GM04504 (cell line): ENCODE measurements around the gene CYFIP1.

Experiments used
- DNase-seq: peaks from one replicate; pipeline ENCODE4 v3.0.0-alpha.2; 2012; ENCODE audit warnings: low read depth

The CYFIP1 gene

GRCh38 chr15:22889146-22889818, 90.9 kb downstream of the CYFIP1 start:
- no peak for DNase-seq

GRCh38 chr15:22888120-22888859, 91.9 kb downstream of the CYFIP1 start:
- DNase-seq, result peak; percentile 85

GRCh38 chr15:22887157-22887951, 92.8 kb downstream of the CYFIP1 start:
- DNase-seq, result peak; percentile 73

GRCh38 chr15:22885120-22885519, 95.0 kb downstream of the CYFIP1 start:
- DNase-seq, result no peak

DNA sequence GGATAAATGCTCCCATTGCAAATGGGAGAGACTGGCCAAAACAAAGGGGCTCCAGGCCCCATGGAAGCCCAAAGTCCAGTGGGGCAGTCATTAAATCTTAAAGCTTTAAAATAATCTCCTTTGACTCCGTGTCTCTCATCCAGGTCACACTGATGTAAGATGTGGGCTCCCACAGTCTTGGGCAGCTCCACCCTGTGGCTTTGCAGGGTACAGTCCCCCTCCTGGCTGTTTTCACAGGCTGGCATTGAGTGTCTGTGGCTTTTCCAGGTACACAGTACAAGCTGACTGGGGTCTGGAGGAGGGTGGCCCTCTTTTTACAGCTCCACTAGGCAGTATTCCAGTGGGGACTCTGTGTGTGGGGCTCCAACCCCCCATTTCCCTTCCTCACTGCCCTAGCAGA, 95.8 kb downstream of the CYFIP1 start:
- DNase-seq, result no peak

DNA sequence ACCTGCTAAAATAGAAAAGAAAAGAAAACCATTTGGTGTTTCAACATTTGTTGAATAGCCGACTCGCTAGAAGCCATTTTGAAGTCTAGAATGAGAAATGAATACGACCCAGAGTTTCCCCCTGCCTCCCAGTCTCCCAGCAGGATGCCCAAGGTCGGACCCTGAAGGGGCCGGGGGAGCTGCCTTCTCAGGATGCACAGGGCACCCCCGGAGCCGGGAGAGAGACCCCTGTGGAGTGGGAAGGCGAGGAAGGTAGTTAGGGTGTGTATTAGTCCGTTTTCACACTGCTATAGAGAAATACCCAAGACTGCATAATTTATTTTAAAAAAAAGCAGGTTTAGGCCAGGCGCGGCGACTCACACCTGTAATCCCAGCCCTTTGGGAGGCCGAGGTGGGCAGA, 97.0 kb downstream of the CYFIP1 start:
- DNase-seq, result no peak

- DNase-seq, result no peak
Observed at GRCh38 chr15:22881739-22882440, 98.3 kb downstream of the CYFIP1 start.

DNA sequence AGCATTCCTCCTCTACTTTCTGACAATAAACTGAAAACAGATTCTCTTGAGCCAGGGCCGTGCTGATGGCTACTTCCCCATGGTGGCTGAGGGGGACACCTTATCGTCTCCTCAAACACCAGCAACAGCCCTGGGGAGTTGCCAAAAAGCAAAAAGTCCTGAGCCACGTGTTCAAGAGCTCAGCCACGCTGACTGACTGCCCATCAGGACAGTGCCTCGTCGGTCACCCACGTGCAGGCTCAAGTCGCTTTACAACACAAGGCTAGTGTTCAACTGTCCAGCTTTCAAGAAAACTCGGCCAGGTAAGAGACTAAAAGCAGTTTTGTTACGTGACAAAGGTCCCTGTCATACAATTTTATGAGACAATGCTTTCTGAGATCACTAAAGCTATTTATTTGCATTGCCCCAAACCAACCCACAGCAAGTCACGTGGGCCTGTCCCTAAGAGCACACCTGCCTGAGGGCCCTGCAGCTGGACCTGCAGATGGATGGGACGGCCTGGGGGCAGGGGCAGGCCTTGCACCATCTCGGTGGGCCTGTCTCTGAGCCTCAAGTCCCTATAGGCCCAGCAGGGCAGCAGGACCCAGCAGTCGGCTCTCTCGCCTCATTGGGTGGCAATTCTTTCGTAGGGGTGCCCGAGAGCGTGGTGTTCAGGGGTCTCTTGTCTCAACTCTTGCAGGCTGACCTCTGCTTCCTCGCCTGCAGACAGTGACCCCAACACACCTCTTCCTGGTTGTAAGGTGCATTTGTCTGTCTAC, 99.0 kb downstream of the CYFIP1 start:
- DNase-seq, result no peak

DNA sequence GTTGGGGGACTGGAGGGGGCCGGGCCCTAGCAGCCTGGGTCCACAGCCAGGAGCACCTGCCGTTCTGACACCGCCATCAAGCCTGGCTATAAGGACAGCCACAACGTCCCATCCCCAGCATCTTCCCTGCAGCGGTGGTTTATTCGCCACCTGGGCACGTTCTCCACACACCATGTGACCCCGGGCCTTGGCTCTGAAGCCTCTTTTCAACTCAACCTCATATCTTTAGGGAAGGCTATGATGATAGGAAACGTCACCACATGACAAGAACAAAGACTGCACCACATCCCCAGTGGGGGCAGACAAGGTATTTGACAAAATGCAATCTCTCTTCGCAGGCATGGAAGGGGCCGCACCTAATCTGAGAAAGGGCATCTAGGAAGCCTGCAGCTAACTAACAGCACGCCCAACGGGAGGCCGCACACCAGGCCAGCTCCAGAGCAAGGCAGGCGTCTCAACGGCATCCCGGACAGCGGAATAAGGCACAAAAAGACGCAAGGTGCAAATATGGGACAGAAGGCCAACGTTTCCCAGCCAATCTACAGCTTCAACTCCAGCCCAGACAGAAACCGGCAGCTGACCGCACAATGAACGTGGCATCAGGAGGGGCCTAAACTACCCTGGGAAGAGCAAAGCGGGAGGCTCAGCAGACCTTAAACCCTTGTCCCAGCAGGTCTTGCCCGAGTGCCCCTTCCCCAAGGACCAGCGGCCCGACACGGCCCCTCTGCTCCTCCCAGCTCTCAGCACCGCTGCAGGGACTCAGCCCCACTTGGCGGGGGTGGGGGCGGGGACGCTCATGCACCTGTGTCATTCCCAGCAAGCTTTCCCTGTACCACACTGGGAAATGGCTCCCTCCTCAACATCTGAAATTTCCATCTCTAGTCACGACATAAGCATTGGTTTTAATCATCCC, 99.8 kb downstream of the CYFIP1 start:
- DNase-seq, result no peak

DNA sequence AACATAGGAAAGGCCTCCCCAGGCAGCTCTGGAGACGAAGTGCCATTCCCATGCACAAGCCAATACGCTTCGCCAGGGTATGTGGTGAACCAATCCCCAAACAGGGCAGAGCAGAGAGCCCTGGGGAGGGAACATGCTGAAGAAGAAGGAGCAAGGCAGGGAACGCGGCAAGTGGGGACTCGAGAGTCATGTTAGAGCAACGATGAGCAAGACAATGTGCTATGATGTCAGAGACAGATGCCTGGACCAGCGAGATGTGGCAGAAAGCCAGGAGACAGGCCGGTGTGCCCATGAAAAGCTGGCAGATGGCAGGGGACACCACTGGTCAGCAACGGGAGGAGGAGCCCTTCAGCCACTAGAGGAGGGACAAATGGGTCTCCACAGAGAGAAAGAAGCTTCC, 102.1 kb downstream of the CYFIP1 start:
- DNase-seq, result no peak

DNA sequence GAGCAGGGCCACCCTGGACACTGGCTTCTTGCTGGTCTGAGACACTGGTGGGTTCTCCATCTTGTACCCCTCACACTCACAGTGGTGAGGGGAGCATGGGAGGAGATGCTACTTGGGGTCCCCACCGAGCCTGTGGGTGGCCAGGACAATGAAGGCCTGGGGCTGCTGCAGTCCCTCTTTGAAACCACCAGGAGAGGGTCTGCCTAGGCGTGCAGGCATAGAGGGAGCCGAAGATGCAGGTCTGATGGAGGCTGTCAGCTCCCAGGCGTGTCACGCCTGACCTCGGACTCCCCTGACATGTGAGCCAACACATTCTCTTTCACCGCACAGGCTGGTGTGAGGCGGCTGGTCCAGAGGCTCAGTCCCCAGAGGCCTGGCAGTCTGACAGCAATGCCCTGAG, 102.6 kb downstream of the CYFIP1 start:
- DNase-seq, result no peak

- DNase-seq, result no peak
Observed at GRCh38 chr15:22877117-22877516, 103.1 kb downstream of the CYFIP1 start.

GRCh38 chr15:22874966-22875365, 105.2 kb downstream of the CYFIP1 start:
- DNase-seq, result no peak

DNA sequence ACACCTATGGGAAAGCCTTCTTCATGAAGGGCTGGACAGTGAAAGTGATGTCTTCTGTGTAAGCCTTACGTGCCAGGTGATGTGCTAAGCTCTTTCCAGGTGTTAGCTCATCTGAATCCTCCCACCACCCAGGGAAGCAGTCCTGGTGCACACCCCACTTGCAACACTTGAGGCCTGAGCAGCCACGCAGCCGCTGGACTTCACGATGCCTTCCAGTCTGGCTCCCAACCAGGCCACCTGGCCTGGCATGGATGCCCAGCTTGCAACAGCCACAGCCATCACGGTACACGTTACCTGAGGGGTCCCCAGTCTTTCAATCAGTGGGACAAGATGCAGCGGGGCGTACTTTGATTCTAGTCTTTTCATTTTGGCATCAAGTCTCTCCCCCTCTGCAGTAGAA, 105.9 kb downstream of the CYFIP1 start:
- DNase-seq, result no peak

DNA sequence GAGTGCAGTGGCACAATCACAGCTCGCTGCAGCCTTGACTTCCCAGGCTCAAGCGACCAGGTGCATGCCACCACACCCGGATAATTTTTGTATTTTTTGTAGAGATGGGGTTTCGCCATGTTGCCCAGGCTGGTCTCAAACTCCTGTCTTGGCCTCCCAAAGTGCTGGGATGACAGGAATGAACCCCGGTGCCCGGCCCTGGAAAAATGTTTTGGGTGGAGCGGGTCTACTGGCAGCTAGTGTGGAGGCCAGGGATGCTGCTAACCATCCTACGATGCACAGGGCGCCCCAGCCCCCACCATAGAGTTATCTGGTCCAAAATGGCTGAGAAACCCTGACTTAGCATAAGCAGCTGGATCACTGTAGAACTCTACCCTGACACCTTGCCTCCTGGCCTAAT, 106.3 kb downstream of the CYFIP1 start:
- no peak for DNase-seq

DNA sequence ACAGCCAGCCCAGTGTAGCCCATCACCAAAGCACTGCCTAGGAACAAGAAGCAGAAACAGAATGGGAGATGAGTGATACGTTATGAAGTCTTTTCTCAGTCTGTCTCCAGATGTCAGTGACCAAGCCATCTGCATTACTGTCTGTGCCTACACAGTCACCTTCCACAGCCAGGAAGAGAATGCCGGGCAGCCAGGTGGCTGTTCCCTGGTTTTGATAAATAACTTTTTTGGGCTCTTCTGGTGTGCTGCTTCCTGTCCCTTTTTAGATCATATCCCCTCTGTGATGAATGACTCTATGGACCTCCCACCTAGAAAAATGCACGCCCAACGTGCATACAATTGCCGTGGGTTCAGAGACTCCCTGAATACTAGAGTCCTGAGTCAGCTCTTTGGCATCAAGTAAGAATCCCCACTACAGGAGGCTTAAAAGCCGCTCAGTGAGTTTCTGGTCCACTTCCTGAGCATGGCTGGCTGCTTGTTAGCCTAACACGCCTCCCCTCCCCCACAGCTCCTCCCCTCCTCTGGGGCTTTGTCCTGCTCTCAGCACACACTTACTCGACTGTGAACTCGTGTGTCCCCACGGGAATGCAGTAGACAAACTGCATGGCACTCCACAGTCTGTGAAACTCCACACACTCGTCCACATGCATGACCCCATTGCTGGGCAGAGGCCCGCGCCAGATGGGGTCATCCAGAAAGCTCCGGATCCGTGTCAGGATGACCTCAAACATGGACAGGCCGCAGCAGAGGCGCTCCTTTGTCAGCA, 107.0 kb downstream of the CYFIP1 start:
- DNase-seq, result no peak

DNA sequence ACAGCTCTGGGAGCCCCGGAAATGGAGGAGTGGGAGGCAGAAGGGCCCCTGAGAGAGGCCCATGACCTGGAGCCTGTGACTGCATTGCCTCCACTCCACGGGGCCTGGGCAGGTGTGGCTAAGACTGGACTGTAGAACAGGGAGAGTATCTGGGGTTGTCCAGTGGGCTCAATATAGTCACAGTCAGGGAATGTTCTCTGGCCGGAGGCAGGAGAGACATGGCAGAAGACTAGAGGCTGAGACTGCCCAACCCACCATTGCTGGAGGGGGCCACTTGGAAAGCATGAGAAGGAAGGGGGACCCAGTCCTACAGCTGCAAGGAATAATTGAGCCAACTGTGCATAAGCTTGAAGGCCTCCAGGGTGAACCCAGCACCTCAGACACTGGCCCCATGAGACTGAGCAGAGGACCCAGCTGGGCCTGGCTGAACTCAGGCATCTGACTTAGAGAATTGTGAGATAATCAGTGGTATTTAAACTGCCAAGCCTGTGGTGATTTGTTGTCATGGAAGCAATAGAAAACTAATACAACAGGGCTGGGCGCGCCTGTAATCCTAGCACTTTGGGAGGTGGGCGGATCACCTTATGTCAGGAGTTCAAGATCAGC, 108.6 kb downstream of the CYFIP1 start:
- DNase-seq, result no peak

DNA sequence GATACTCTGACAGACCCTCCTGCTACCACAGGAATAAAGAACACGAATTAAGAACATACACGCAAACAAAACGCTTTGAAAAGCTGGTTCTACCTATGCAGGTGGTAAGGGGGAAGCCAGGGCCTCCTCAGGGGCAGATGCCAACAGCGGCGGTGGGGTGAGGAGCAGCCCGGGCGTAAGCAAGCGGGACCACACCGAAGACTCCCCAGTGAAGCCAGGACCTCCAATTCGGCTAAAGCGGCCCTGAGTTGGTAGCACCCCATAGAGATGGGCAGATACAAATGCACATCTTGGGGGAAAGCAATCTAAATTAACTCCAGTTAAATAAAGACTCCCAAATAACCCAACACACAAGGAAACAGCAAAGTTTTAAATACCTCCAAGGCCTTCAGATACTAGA, 109.3 kb downstream of the CYFIP1 start:
- DNase-seq, result no peak

DNA sequence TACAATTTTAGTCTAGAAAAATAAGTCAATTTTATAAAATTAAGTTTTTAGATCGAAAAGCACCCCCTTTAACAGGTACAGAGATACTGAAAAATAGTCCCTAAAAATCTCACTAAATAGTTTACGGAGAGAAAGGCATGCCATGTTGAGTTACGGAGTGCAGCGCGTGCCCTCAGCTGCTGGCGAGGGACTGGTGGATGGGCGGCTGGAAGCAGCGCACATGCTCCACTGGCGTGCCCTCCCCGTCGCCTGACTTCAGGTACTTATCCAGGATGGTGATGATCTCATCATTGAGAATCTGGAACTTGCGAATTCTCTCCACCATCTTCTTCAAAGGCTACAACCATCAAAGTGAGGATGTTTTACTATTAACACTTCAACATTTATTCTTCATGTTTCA, 110.3 kb downstream of the CYFIP1 start:
- no peak for DNase-seq
